ENCODE measurements around the gene GPR25.
A peak's percentile ranks its signal among the peaks of the same experiment; 100 is the strongest.

Gene GPR25

GRCh38 chr1:200886594-200886993 lies 13.8 kb downstream of the GPR25 start:
- Histone ChIP-seq H4K20me1 (ENCODE audit: insufficient read depth, low read length) (no peaks in the 10 kb centered on the region), H3K4me3 (ENCODE audit: low read depth in 1 of 2, low read length in 2 of 2) (no peak overlapping the region), H3K27me3 (ENCODE audit: insufficient read depth, low read length, poor library complexity) (no peaks in the 10 kb centered on the region), H3K36me3 (ENCODE audit: insufficient read depth, low read length) (no peaks in the 10 kb centered on the region), H3K9me3 (ENCODE audit: insufficient read depth, low read length, severe bottlenecking) (no peaks in the 10 kb centered on the region), H3K27ac (ENCODE audit: low read length) (no peak overlapping the region), H2AFZ (ENCODE audit: low read depth, low read length) (no peak overlapping the region), H3K9ac (ENCODE audit: low read depth, low read length) (no peak overlapping the region), H3K4me2 (ENCODE audit: insufficient read depth, low read length) (no peak overlapping the region), H3K4me1 (ENCODE audit: insufficient read depth, low read length) (peaks cover 35% of the 10 kb centered on the region), H3K79me2 (ENCODE audit: insufficient read depth, low read length) (no peaks in the 10 kb centered on the region)
- ATAC-seq (ENCODE audit: insufficient read depth, low read depth), result no peak
- no peak for DNase-seq
- TF ChIP-seq EZH2 (IDR thresholded peaks at IDR 0.05; ENCODE audit: borderline replicate concordance, low read depth, low read length, severe bottlenecking) (no peak), CTCF (IDR thresholded peaks at IDR 0.05; ENCODE audit: borderline replicate concordance, extremely low read depth, low read length, poor library complexity, severe bottlenecking) (no peak)

GRCh38 chr1:200887036-200887435 lies 14.3 kb downstream of the GPR25 start:
- Histone ChIP-seq H3K4me2 (ENCODE audit: insufficient read depth, low read length) (no peak overlapping the region), H3K4me1 (ENCODE audit: insufficient read depth, low read length) (peaks cover 35% of the 10 kb centered on the region), H2AFZ (ENCODE audit: low read depth, low read length) (no peak overlapping the region), H3K36me3 (ENCODE audit: insufficient read depth, low read length) (no peaks in the 10 kb centered on the region), H3K27ac (ENCODE audit: low read length) (no peak overlapping the region; the same call in 1 of the 2 replicates), H3K79me2 (ENCODE audit: insufficient read depth, low read length) (no peaks in the 10 kb centered on the region), H3K9me3 (ENCODE audit: insufficient read depth, low read length, severe bottlenecking) (no peaks in the 10 kb centered on the region), H4K20me1 (ENCODE audit: insufficient read depth, low read length) (no peaks in the 10 kb centered on the region), H3K4me3 (ENCODE audit: low read depth in 1 of 2, low read length in 2 of 2) (no peak overlapping the region), H3K9ac (ENCODE audit: low read depth, low read length) (no peak overlapping the region), H3K27me3 (ENCODE audit: insufficient read depth, low read length, poor library complexity) (no peaks in the 10 kb centered on the region)
- no peak for ATAC-seq (ENCODE audit: insufficient read depth, low read depth)
- TF ChIP-seq CTCF (IDR thresholded peaks at IDR 0.05; ENCODE audit: borderline replicate concordance, extremely low read depth, low read length, poor library complexity, severe bottlenecking), result no peak
- no peak for DNase-seq

- Histone ChIP-seq H2AFZ (ENCODE audit: low read depth, low read length) (0 out of 2 replicates have a peak overlapping the region, but pooled peaks have one; percentile 30), H4K20me1 (ENCODE audit: insufficient read depth, low read length) (no peaks in the 10 kb centered on the region), H3K9ac (ENCODE audit: low read depth, low read length) (peak overlapping the region; percentile 38), H3K36me3 (ENCODE audit: insufficient read depth, low read length) (no peaks in the 10 kb centered on the region), H3K27ac (ENCODE audit: low read length) (peak overlapping the region; percentile 68), H3K4me3 (ENCODE audit: low read depth in 1 of 2, low read length in 2 of 2) (no peak overlapping the region), H3K4me1 (ENCODE audit: insufficient read depth, low read length) (peaks cover 35% of the 10 kb centered on the region), H3K27me3 (ENCODE audit: insufficient read depth, low read length, poor library complexity) (no peaks in the 10 kb centered on the region), H3K4me2 (ENCODE audit: insufficient read depth, low read length) (peak overlapping the region; percentile 49; the same call in 1 of the 2 replicates), H3K79me2 (ENCODE audit: insufficient read depth, low read length) (no peaks in the 10 kb centered on the region), H3K9me3 (ENCODE audit: insufficient read depth, low read length, severe bottlenecking) (no peaks in the 10 kb centered on the region)
- ATAC-seq (ENCODE audit: insufficient read depth, low read depth), result peak; percentile 5; the same call in 2 of the 3 replicates
- TF ChIP-seq EZH2 (IDR thresholded peaks at IDR 0.05; ENCODE audit: borderline replicate concordance, low read depth, low read length, severe bottlenecking) (no peak), CTCF (IDR thresholded peaks at IDR 0.05; ENCODE audit: borderline replicate concordance, extremely low read depth, low read length, poor library complexity, severe bottlenecking) (no peak)
- DNase-seq, result peak; percentile 16
Measured at GRCh38 chr1:200887772-200888348, 15.1 kb downstream of the GPR25 start.
